Measurements from ENCODE around the gene DAP3.
"Not testable (repeated sequence)": the region's sequence is repeated elsewhere in the genome, so short reads cannot be mapped to it uniquely, and the experiment has no call there.

- TF ChIP-seq CTCF (IDR thresholded peaks at IDR 0.05); POLR2AphosphoS5 (IDR thresholded peaks at IDR 0.05; ENCODE audit: low read depth, low read length); TCF7L2 (IDR thresholded peaks at IDR 0.05; ENCODE audit: low read depth, low read length); REST (IDR thresholded peaks at IDR 0.05; ENCODE audit: insufficient read depth in 1 of 2, low read depth in 2 of 2, low read length in 1 of 2): not testable (repeated sequence)
Measured at GRCh38 chr1:155687705-155688323, 1.1 kb upstream of the DAP3 start.
